Kidney (tissue), 14 donors: ENCODE measurements around the gene TBC1D8B. TPM values are rescaled to one million over a fixed set of nuclear protein-coding genes. Genes with fewer than 3 reads are reported as not detected.

ENCODE experiments used
- DNase-seq, 5 donors: peaks; one replicate each; pipeline ENCODE4 v3.0.0-alpha.2; 2013 to 2020
- FAIRE-seq: peaks from 2 replicates; lab custom pipeline; 2012; peaks lifted over from hg19 to GRCh38; lab: Jason Lieb, UNC
- H3K27ac ChIP-seq, 2 donors: one replicate each; pipeline ENCODE4 v1.7.0; 2013; ENCODE audit warnings: low read depth in 2 of 2, low read length in 2 of 2, inconsistent platforms in 1 of 2
- H3K27me3 ChIP-seq: one replicate; pipeline ENCODE4 v1.7.1; 2013; ENCODE audit warnings: low read length, inconsistent platforms; ENCODE audit not compliant: control insufficient read depth, insufficient read depth
- H3K36me3 ChIP-seq, 3 donors: one replicate each; pipeline versions ENCODE4 v1.7.0 to v1.7.1; 2013; ENCODE audit warnings: low read length in 3 of 3, control low read depth in 1 of 3, inconsistent platforms in 1 of 3; ENCODE audit not compliant: insufficient read depth in 3 of 3, control insufficient read depth in 2 of 3
- H3K4me1 ChIP-seq, 3 donors: one replicate each; pipeline versions ENCODE4 v1.7.0 to v1.7.1; 2013; ENCODE audit warnings: low read length in 3 of 3, inconsistent platforms in 1 of 3, low read depth in 1 of 3; ENCODE audit not compliant: control insufficient read depth in 2 of 3, insufficient read depth in 2 of 3
- H3K4me3 ChIP-seq, 3 donors: one replicate each; pipeline versions ENCODE4 v1.7.0 to v1.8.1; 2013; ENCODE audit warnings: low read length in 3 of 3, control low read depth in 1 of 3, inconsistent platforms in 1 of 3
- H3K9ac ChIP-seq, 3 donors: one replicate each; pipeline versions ENCODE4 v1.7.0 to v1.7.1; 2013; ENCODE audit warnings: low read length in 3 of 3, control low read depth in 1 of 3, inconsistent platforms in 1 of 3
- H3K9me3 ChIP-seq, 3 donors: one replicate each; pipeline versions ENCODE4 v1.7.0 to v1.7.1; 2013; ENCODE audit warnings: low read length in 3 of 3, control low read depth in 1 of 3, inconsistent platforms in 1 of 3; ENCODE audit not compliant: control insufficient read depth in 2 of 3, insufficient read depth in 1 of 3
- intact Hi-C: fragments of 100-400 bp; cut with DNase I; formaldehyde crosslinking; loops from one replicate; pipeline ENCODE4 v1.11.1; 2022
- polyA plus RNA-seq: library from polyadenylated mRNA; stranded (reverse); fragments of 350-450 nt; fragmentation: Illumina TruSeq; extraction: RNeasy Lipid Tissue Mini Kit (QIAGEN cat#74804); gene quantifications from one replicate; pipeline ENCODE4 v1.2.3, GENCODE V29; 2014; ENCODE audit warnings: low read depth, low replicate concordance; ENCODE audit not compliant: insufficient read depth
- total RNA-seq: library from RNA; stranded (reverse); fragmentation: NEBNext Ultra II Directional; extraction: Animal tissue kit (Norgen Biotek cat#: 25700); gene quantifications from one replicate; pipeline ENCODE4 v1.2.1, GENCODE V29; 2021
- TF ChIP-seq, protein P1 (sequence below): IDR thresholded peaks from 3 replicates; pipeline ENCODE4 v1.5.1; 2012; ENCODE audit warnings: mild to moderate bottlenecking, moderate library complexity, borderline replicate concordance; ENCODE audit not compliant: insufficient read depth; ENCODE audit errors: extremely low read depth
- donor health status: control.
- donor health status: control.
- donor health status: control.
- donor health status: control.
- donor health status: control.
- donor health status: DM: yes; HTN: yes; CAD: no.
- donor health status: Normal renal cell carcinoma (clear cell type).

TBC1D8B gene
- total and polyA plus RNA-seq, 2 donors from 2014 or later, result 3.5 to 9.7 TPM

DNA sequence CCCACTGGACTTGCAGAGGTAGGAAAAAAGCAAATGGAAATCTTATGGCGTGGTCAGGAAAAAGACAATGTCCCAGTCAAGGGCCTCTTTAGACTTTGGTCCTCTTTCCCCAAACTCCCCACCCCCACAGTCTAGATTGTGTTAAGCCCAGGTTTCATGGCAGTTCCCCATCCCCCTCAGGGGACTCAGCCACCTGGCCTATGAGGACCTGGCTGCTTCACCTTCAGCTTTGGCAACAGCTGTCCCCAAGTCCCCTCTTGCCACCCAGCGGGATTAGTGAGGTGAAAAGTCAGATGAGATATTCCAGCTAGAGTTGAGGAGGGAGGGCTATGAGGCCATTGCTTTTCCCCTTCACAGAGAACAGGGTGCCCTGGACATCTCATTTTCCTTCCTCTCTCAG, 100.2 kb downstream of the TBC1D8B start:
- no peak for FAIRE-seq
- Histone ChIP-seq H3K9me3 (no peaks in the 10 kb centered on the region), H3K27ac (no peak overlapping the region), H3K4me1 (peaks cover 0 to 8% (median 4%) of the 10 kb centered on the region in 3 donors), H3K9ac (no peak overlapping the region), H3K27me3 (no peaks in the 10 kb centered on the region), H3K36me3 (no peaks in the 10 kb centered on the region), H3K4me3 (no peak overlapping the region)
- DNase-seq, result no peak
- TF ChIP-seq, protein P1, sequence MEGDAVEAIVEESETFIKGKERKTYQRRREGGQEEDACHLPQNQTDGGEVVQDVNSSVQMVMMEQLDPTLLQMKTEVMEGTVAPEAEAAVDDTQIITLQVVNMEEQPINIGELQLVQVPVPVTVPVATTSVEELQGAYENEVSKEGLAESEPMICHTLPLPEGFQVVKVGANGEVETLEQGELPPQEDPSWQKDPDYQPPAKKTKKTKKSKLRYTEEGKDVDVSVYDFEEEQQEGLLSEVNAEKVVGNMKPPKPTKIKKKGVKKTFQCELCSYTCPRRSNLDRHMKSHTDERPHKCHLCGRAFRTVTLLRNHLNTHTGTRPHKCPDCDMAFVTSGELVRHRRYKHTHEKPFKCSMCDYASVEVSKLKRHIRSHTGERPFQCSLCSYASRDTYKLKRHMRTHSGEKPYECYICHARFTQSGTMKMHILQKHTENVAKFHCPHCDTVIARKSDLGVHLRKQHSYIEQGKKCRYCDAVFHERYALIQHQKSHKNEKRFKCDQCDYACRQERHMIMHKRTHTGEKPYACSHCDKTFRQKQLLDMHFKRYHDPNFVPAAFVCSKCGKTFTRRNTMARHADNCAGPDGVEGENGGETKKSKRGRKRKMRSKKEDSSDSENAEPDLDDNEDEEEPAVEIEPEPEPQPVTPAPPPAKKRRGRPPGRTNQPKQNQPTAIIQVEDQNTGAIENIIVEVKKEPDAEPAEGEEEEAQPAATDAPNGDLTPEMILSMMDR, result no peak
- intact Hi-C loops, result no loop called here

DNA sequence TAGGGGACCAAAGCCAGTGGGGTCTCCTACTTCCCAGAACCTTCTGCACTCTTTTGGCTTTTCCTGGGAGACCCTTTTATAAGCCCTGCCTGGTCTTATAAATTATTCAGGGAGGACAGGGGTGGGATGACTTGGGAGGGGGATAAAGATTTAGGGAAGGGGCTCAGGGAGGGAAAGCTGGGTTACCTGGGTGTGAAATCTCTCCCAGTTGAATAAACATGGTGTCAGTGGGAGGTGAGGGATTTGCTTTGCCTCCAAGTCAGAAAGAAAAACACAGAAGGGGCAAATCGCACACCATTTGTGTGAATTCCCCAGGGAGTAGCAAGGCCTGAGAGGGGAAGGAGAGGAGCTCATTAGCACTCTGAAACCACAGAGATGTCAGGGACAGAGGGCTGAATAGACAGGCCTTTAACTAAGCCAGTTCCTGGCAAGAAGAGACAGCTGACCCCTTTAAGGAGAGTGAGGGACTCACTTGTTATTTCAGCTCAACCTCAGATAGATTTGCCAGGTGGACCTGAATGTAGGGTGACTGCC, 100.9 kb downstream of the TBC1D8B start, which contains the start of gene RIPPLY1:
Gene RIPPLY1 (minus strand): TSS at position 51 of the 534 bp plus-strand sequence. CDS start 54 bp downstream, outside the sequence.
- intact Hi-C loops, result no loop called here

DNA sequence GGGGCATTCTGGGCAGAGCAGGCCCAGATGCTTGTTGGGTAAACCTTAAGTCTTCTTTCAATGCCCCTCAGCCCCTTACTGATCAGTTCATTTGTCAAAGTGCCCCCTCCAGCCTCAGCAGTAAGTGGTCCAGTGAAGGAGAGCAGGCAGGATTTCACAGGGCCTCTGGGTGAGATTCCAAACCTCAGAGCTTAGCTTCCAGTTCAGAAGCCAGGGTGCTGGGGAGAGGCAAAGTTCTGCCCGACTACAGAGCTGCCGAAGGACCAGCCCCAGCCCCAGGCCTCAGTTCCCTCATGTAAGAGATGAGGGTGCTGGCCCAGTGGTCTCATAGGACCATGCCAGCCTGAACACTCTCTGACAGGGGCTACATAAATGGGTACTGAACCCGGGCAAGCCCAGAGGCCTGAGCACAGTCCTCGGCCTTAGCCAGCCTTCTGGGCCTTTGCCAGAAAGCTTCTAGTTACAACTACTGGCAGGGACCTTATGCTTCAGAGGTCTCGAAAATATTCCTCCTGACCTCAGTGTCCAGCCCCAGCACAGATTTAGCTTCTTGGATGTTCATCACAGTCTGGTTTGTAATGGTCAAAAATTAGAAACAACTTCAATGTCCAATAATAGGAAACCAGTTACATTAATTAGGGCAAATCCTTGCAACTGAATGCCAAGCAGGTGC, 101.5 kb downstream of the TBC1D8B start:
- intact Hi-C loops, result no loop called here

More for the DNA sequence above, 100.9 kb downstream of the TBC1D8B start, which contains the start of gene RIPPLY1:
- Histone ChIP-seq H3K9me3 (no peaks in the 10 kb centered on the region), H3K9ac (no peak within 1 kb of the TSS), H3K36me3 (no peaks in the 10 kb centered on the region), H3K4me1 (peaks cover 0 to 8% (median 4%) of the 10 kb centered on the region in 3 donors), H3K27ac (no peak within 1 kb of the TSS), H3K4me3 (no peak within 1 kb of the TSS), H3K27me3 (no peaks in the 10 kb centered on the region)
- FAIRE-seq (no peak), DNase-seq (peak in 1 of 5 donors; percentile 27)
- TF ChIP-seq, protein P1, result no peak

More for the DNA sequence above, 101.5 kb downstream of the TBC1D8B start:
- Histone ChIP-seq H3K9me3 (no peaks in the 10 kb centered on the region), H3K36me3 (no peaks in the 10 kb centered on the region), H3K27me3 (no peaks in the 10 kb centered on the region), H3K4me1 (peaks cover 0 to 8% (median 4%) of the 10 kb centered on the region in 3 donors), H3K27ac (no peak overlapping the region), H3K9ac (no peak overlapping the region), H3K4me3 (no peak overlapping the region)
- TF ChIP-seq, protein P1, result no peak
- FAIRE-seq (no peak), DNase-seq (no peak)
